Stimulated activated CD8-positive, alpha-beta memory T cell treated with anti-CD3 and anti-CD28 coated beads, Interleukin-15, amount 100 ng/mL, for 48 hours (primary cell): ENCODE data around the gene FAM200A.
"Not testable (repeated sequence)": the region's sequence is repeated elsewhere in the genome, so short reads cannot be mapped to it uniquely, and the experiment has no call there.

Source experiments
- DNase-seq, 2 donors: peaks; one replicate each; pipeline ENCODE4 v3.0.0-alpha.2; 2020; ENCODE audit warnings: low read depth in 2 of 2

The FAM200A gene

GRCh38 chr7:99504281-99504602 is 47.7 kb downstream of the FAM200A start:
- DNase-seq, result no peak

GRCh38 chr7:99501236-99501635 is 50.7 kb downstream of the FAM200A start:
- DNase-seq, result not testable (repeated sequence)

GRCh38 chr7:99500637-99501009 is 51.3 kb downstream of the FAM200A start:
- DNase-seq, result no peak

GRCh38 chr7:99499721-99500636 is 51.9 kb downstream of the FAM200A start, which contains the start of gene ZNF394:
ZNF394 (minus strand) TSS chr7:99500281; CDS start chr7:99500093, 188 bp downstream.
- DNase-seq, result peak; percentile 80 to 86

GRCh38 chr7:99499371-99499720 is 52.6 kb downstream of the FAM200A start:
- DNase-seq, result no peak

GRCh38 chr7:99498546-99498944 is 53.4 kb downstream of the FAM200A start:
- DNase-seq, result no peak

- no peak for DNase-seq
Measured at GRCh38 chr7:99497766-99498545, 54.0 kb downstream of the FAM200A start.
